Measurements from ENCODE around the gene IDH3B. TPM values are rescaled to one million over a fixed set of nuclear protein-coding genes. Genes with fewer than 3 reads are reported as not detected.
"Not testable (repeated sequence)": the region's sequence is repeated elsewhere in the genome, so short reads cannot be mapped to it uniquely, and the experiment has no call there.

Gene IDH3B
- total RNA-seq, 1 donor from 2014 or later, result 220 TPM

GRCh38 chr20:2696646-2697045 lies 32.6 kb upstream of the IDH3B start:
- DNase-seq, result no peak
- H3K4me3 ChIP-seq, result no peak overlapping the region

GRCh38 chr20:2695984-2696525 lies 32.0 kb upstream of the IDH3B start:
- H3K27ac ChIP-seq (replicated peaks); H3K36me3 ChIP-seq; DNase-seq; H3K4me3 ChIP-seq; intact Hi-C loops (cut with micrococcal nuclease); H3K9me3 ChIP-seq (replicated peaks): not testable (repeated sequence)
- Histone ChIP-seq H3K4me1 (peaks cover 18% of the 10 kb centered on the region), H3K27me3 (ENCODE audit: low read depth) (peaks cover 38% of the 10 kb centered on the region)

More at GRCh38 chr20:2696646-2697045, 32.6 kb upstream of the IDH3B start:
- Histone ChIP-seq H3K9me3 (replicated peaks) (no peaks in the 10 kb centered on the region), H3K27ac (replicated peaks) (no peak overlapping the region), H3K4me1 (peaks cover 16% of the 10 kb centered on the region), H3K27me3 (ENCODE audit: low read depth) (peaks cover 38% of the 10 kb centered on the region), H3K36me3 (no peaks in the 10 kb centered on the region)
- no peak for TF ChIP-seq CTCF (IDR thresholded peaks at IDR 0.05; ENCODE audit: borderline replicate concordance)
- intact Hi-C loops (cut with micrococcal nuclease), result no loop called here

GRCh38 chr20:2695206-2695983 lies 31.4 kb upstream of the IDH3B start:
- H3K27ac ChIP-seq (replicated peaks), result no peak overlapping the region
- peaks cover 18% of the 10 kb centered on the region for H3K4me1 ChIP-seq
- no peak for DNase-seq
- H3K9me3 ChIP-seq (replicated peaks), result no peaks in the 10 kb centered on the region
- intact Hi-C loops (cut with micrococcal nuclease), result no loop called here
- H3K36me3 ChIP-seq, result no peaks in the 10 kb centered on the region
- no peak for TF ChIP-seq CTCF (IDR thresholded peaks at IDR 0.05; ENCODE audit: borderline replicate concordance)
- H3K27me3 ChIP-seq (ENCODE audit: low read depth), result peaks cover 38% of the 10 kb centered on the region
- no peak overlapping the region for H3K4me3 ChIP-seq

GRCh38 chr20:2694519-2694918 lies 30.5 kb upstream of the IDH3B start:
- intact Hi-C loops (cut with micrococcal nuclease), result no loop called here

GRCh38 chr20:2694008-2694471 lies 30.0 kb upstream of the IDH3B start:
- TF ChIP-seq CTCF (IDR thresholded peaks at IDR 0.05; ENCODE audit: borderline replicate concordance), result no peak
- Histone ChIP-seq H3K4me3 (peak overlapping the region; percentile 72), H3K9me3 (replicated peaks) (no peaks in the 10 kb centered on the region), H3K36me3 (no peaks in the 10 kb centered on the region), H3K27ac (replicated peaks) (peak overlapping the region; percentile 63), H3K4me1 (peaks cover 18% of the 10 kb centered on the region), H3K27me3 (ENCODE audit: low read depth) (peaks cover 38% of the 10 kb centered on the region)
- intact Hi-C loops (cut with micrococcal nuclease), result no loop called here
- DNase-seq, result no peak

More at GRCh38 chr20:2694519-2694918, 30.5 kb upstream of the IDH3B start:
- H3K9me3 ChIP-seq (replicated peaks), result no peaks in the 10 kb centered on the region
- peaks cover 38% of the 10 kb centered on the region for H3K27me3 ChIP-seq (ENCODE audit: low read depth)
- no peaks in the 10 kb centered on the region for H3K36me3 ChIP-seq
- no peak for TF ChIP-seq CTCF (IDR thresholded peaks at IDR 0.05; ENCODE audit: borderline replicate concordance)
- no peak for DNase-seq
- peaks cover 18% of the 10 kb centered on the region for H3K4me1 ChIP-seq
- no peak overlapping the region for H3K27ac ChIP-seq (replicated peaks)
- no peak overlapping the region for H3K4me3 ChIP-seq
